Ovary (tissue), 9 donors: ENCODE measurements around the gene SLC41A3. TPM values are rescaled to one million over a fixed set of nuclear protein-coding genes. Genes with fewer than 3 reads are reported as not detected.
A peak's percentile ranks its signal among the peaks of the same experiment; 100 is the strongest.

Experiments
- DNase-seq, 5 donors: peaks; one replicate each; pipeline ENCODE4 v3.0.0-alpha.2; 2019 to 2020
- H3K27ac ChIP-seq, 2 donors: fragments of 200-600 bp; one replicate each; pipeline versions ENCODE4 v1.5.1 to v1.8.0; 2019 to 2022
- H3K27me3 ChIP-seq: fragments of 200-600 bp; one replicate; pipeline ENCODE4 v1.8.0; 2022
- H3K36me3 ChIP-seq: fragments of 200-600 bp; sonication (generic); one replicate; pipeline ENCODE4 v1.5.1; 2019
- H3K4me1 ChIP-seq: one replicate; pipeline ENCODE4 v1.8.1; 2013; ENCODE audit warnings: mild to moderate bottlenecking, moderate library complexity; ENCODE audit not compliant: insufficient read depth
- H3K4me3 ChIP-seq: fragments of 200-600 bp; sonication (generic); one replicate; pipeline ENCODE4 v1.5.1; 2017
- H3K9me3 ChIP-seq, 2 donors: fragments of 200-600 bp in 1 of 2; sonication (generic) in 1 of 2; one replicate each; pipeline versions ENCODE4 v1.5.1 to v1.8.1; 2013 to 2019; ENCODE audit warnings: mild to moderate bottlenecking in 1 of 2, moderate library complexity in 1 of 2
- EP300 ChIP-seq: sonication (generic); formaldehyde crosslinking; IDR thresholded peaks from one replicate; pipeline ENCODE4 v1.6.1; 2017; ENCODE audit warnings: antibody characterized with exemption
- POLR2A ChIP-seq: fragments of 450-650 bp; IDR thresholded peaks from one replicate; pipeline ENCODE4 v1.6.1; 2017; ENCODE audit warnings: antibody characterized with exemption, mild to moderate bottlenecking, moderate library complexity
- WGBS, 3 donors: extraction: QIAGEN DNeasy Blood & Tissue Kit in 1 of 3; methylation state at CpG; one replicate each; pipeline versions ENCODE4 v1.1.5 to v1.1.7; 2013 to 2017; 5-methylcytosine and 5-hydroxymethylcytosine counted together
- intact Hi-C, 4 donors: fragments of 100-400 bp; cut with DNase I; formaldehyde crosslinking; loops; one replicate each; pipeline versions ENCODE4 v1.11.0 to v1.15.1; 2022 to 2023
- polyA plus RNA-seq, 2 donors: library from polyadenylated mRNA; stranded (reverse); fragments of 200-250 nt in 1 of 2; fragments of 350-450 nt in 1 of 2; fragmentation: Illumina TruSeq in 1 of 2; extraction: RNeasy Lipid Tissue Mini Kit (QIAGEN cat#74804) in 1 of 2; gene quantifications; one replicate each; pipeline ENCODE4 v1.2.3, GENCODE V29; 2013 to 2014
- total RNA-seq, 7 donors: library from RNA; depleted of rRNA in 2 of 7; stranded (reverse); fragments of >200 nt in 2 of 7; fragmentation: NEBNext Ultra II Directional in 3 of 7; extraction: Animal tissue kit (Norgen Biotek cat#: 25700) in 3 of 7; gene quantifications; one replicate each; pipeline versions ENCODE4 v1.1.0 to v1.2.4, GENCODE V29; 2016 to 2023
- TF ChIP-seq, protein P1 (sequence below), 3 donors: fragments of 450-650 bp in 2 of 3; fragments of 200-600 bp in 1 of 3; IDR thresholded peaks; one replicate each; pipeline versions ENCODE4 v1.5.1 to v1.8.0; 2016 to 2022; ENCODE audit warnings: antibody characterized with exemption in 3 of 3, mild to moderate bottlenecking in 1 of 3
- donor health status: DM: no; HTN: no; CAD: no; lungs with moderate emphysema.
- donor health status: DM: no; HTN: no; CAD: no.
- donor health status: Bipolar disorder and iron deficiency.
- donor health status: DM: yes; HTN: yes; CAD: no.
- donor health status: DM: no; HTN: no; CAD: no.
- donor health status: DM: yes; HTN: yes; CAD: no.

The SLC41A3 gene
- total and polyA plus RNA-seq, 9 donors: 58.1 to 107 (median 77.7) TPM

DNA sequence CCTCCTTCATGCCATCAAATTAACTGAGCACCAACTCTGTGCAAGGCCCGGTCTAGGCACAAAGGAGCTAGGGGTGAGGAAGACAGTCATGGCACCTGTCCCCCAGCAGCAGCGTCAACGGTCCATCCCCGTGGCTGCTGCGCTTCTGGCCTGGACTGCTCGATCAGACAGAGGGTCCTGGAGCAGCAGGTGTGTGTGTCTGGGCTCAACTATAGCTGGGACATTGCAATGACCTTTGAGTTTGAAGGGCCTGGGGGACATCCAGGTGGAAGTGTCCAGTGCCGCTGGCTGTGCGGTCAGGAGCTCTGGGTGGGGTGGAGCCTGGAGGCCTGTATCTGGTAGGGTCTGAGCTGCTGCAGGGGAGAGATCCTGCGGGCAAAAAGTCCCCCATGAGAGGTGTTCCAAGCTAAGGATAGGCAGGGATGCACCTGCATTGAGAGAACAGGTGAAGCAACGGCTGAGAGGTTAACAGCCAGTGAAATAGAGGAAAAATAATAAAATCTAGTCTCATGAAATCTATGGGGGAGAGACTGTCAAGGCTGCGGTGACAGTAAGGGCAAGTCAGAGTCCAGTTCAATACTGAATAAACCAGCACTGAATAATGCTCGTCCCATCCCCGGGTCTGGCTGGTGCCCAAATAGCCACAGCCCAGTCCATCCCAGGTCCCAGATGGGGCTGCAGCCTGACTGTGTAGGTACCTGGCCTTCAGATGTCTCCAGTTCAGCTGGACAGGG is 25.4 kb upstream of the SLC41A3 start:
- intact Hi-C loops: no loop called here
- WGBS, 3 donors: 83 to 91% (median 84%) methylated on average over 13 of the region's 13 CpGs
- no peaks in the 10 kb centered on the region for H3K36me3 ChIP-seq

DNA sequence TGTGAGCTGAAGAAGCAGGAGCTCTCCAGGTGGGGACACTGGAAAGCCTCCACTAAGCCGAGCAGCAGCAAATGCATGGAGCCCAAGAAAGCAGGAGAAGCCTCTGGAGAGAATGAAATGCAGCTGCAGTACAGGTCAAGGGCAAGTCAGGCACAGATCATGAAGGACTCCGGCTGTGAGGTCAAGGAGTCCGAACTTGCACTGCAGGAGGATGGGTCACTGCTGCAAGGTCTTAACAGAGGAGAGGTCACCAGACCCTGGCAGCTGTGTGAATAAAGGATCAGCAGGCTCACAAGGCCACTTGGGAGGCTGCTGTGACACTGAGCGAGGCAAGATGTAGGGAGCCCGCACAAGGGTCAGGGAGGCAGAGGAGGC is 24.7 kb upstream of the SLC41A3 start:
- H3K4me1 ChIP-seq: no peaks in the 10 kb centered on the region
- H3K4me3 ChIP-seq: no peak overlapping the region
- H3K9me3 ChIP-seq: no peaks in the 10 kb centered on the region
- H3K36me3 ChIP-seq: no peaks in the 10 kb centered on the region
- peak in 3 of 5 donors; percentile 14 to 54 (median 26) for DNase-seq
- no peak overlapping the region for H3K27ac ChIP-seq
- TF ChIP-seq POLR2A (no peak), EP300 (no peak)
- TF ChIP-seq, protein P1, sequence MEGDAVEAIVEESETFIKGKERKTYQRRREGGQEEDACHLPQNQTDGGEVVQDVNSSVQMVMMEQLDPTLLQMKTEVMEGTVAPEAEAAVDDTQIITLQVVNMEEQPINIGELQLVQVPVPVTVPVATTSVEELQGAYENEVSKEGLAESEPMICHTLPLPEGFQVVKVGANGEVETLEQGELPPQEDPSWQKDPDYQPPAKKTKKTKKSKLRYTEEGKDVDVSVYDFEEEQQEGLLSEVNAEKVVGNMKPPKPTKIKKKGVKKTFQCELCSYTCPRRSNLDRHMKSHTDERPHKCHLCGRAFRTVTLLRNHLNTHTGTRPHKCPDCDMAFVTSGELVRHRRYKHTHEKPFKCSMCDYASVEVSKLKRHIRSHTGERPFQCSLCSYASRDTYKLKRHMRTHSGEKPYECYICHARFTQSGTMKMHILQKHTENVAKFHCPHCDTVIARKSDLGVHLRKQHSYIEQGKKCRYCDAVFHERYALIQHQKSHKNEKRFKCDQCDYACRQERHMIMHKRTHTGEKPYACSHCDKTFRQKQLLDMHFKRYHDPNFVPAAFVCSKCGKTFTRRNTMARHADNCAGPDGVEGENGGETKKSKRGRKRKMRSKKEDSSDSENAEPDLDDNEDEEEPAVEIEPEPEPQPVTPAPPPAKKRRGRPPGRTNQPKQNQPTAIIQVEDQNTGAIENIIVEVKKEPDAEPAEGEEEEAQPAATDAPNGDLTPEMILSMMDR (IDR thresholded peaks at IDR 0.05): no peak
- WGBS, 3 donors: 39 to 46% (median 43%) methylated on average over 5 of the region's 5 CpGs
- intact Hi-C loops: no loop called here
- no peaks in the 10 kb centered on the region for H3K27me3 ChIP-seq

More for the DNA sequence above, 25.4 kb upstream of the SLC41A3 start:
- Histone ChIP-seq H3K4me3 (no peak overlapping the region), H3K9me3 (no peaks in the 10 kb centered on the region), H3K27ac (no peak overlapping the region), H3K4me1 (no peaks in the 10 kb centered on the region), H3K27me3 (no peaks in the 10 kb centered on the region)
- peak in 3 of 5 donors; percentile 5 to 29 (median 6) for DNase-seq
- no peak for TF ChIP-seq POLR2A

DNA sequence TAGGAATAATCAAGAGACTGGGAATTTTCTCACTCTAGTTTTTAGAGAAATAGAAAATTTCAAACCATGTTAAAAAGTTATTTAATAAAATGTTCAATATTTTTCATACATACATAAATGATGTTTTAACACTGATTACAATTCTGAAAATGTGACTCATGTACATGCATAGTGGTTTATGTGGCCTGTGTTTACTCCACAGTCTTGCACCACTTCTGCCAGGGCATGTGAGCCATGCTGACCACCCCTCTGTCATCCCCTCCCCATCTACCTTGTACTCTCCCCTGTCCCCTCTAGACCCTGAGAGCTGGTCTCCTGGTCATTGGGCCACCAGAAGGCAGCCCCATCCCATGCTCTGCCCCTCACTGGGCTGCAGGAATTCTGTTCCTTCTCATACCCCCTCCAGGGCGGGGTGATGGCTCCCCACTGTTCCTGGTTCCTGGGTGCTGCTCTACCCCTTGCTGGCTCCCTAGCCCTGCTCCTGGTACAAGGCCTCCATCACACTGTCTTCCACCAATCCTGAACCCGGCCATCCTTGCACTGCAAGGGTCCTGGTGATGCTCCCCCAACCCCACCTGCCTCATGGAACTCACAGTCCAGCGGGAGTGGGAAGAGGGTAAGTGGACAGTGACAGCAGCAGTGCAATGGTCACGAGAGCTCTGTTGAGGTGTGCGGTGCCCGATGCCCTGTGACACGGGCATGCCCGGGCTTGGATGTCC is 24.2 kb upstream of the SLC41A3 start:
- DNase-seq: no peak
- no peak for TF ChIP-seq EP300
- TF ChIP-seq, protein P1 (IDR thresholded peaks at IDR 0.05): no peak
- TF ChIP-seq POLR2A: no peak
- Histone ChIP-seq H3K36me3 (no peaks in the 10 kb centered on the region), H3K9me3 (no peaks in the 10 kb centered on the region), H3K4me1 (no peaks in the 10 kb centered on the region), H3K27ac (no peak overlapping the region), H3K27me3 (no peaks in the 10 kb centered on the region), H3K4me3 (no peak overlapping the region)
- WGBS, 3 donors: 79 to 82% (median 81%) methylated on average over 8 of the region's 8 CpGs
- intact Hi-C loops: no loop called here

DNA sequence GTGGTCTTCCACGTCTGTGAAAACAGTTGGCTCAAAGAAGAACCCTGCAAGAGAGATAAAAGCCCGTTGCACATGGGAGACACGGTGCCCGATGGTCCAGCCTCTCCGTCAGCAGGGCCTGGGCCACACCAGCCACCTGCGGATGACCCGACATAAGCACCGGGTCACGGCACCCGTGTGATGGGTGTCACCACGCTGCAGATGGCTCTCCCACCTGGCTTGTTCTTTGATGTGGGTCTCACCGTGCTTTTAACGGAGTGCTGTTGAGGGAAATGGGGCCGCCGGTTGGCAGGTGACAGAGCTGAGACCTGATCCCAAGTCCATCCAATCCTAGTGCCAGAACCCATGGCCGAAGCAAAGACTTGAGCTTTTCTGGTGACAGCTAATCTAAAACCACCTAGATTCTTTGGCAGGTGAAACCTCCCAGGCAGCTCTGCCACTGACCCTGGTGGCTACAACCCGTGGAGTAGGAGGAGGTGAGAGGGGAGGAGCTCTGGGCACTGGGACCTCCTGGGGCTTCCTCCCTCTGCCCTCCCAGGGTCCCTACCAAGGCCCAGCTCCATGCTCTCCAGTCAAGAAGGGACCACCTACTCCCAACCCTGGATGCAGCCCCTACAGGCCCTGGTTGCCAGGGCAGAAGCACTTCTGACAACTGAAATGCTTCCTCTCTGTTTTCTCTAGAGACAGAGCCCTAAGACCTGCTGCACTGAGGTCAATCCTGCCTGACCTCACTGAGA is 23.4 kb upstream of the SLC41A3 start:
- Histone ChIP-seq H3K27me3 (no peaks in the 10 kb centered on the region), H3K4me3 (no peak overlapping the region), H3K36me3 (no peaks in the 10 kb centered on the region), H3K9me3 (no peaks in the 10 kb centered on the region), H3K27ac (no peak overlapping the region), H3K4me1 (no peaks in the 10 kb centered on the region)
- 88 to 96% (median 91%) methylated on average over 17 of the region's 17 CpGs for WGBS, 3 donors
- TF ChIP-seq POLR2A: no peak
- TF ChIP-seq EP300: no peak
- TF ChIP-seq, protein P1 (IDR thresholded peaks at IDR 0.05): no peak
- peak in 1 of 5 donors; percentile 5 for DNase-seq
- intact Hi-C loops: no loop called here
